HG02798 (cell line): Measurements from ENCODE around the gene ASIC2.

Experiments
- ATAC-seq: cut with Tn5 transposase; IDR thresholded peaks from one replicate; pipeline ENCODE4 v1.9.1; 2021; ENCODE audit warnings: mild to moderate bottlenecking; ENCODE audit not compliant: unreplicated experiment, poor library complexity

Gene ASIC2

GRCh38 chr17:33209671-33210070, 83.4 kb downstream of the ASIC2 start:
- no peak for ATAC-seq

GRCh38 chr17:33207231-33207630, 85.9 kb downstream of the ASIC2 start:
- no peak for ATAC-seq

- ATAC-seq: no peak
Observed at GRCh38 chr17:33205552-33205951, 87.5 kb downstream of the ASIC2 start.

GRCh38 chr17:33204701-33205100, 88.4 kb downstream of the ASIC2 start:
- ATAC-seq: no peak

GRCh38 chr17:33204156-33204555, 88.9 kb downstream of the ASIC2 start:
- no peak for ATAC-seq

- ATAC-seq: no peak
Observed at GRCh38 chr17:33202796-33203495, 90.1 kb downstream of the ASIC2 start.

- ATAC-seq: no peak
Observed at GRCh38 chr17:33202021-33202420, 91.1 kb downstream of the ASIC2 start.

- ATAC-seq: no peak
Observed at GRCh38 chr17:33201283-33201682, 91.8 kb downstream of the ASIC2 start.

- no peak for ATAC-seq
Observed at GRCh38 chr17:33200587-33200986, 92.5 kb downstream of the ASIC2 start.

GRCh38 chr17:33199571-33200510, 93.3 kb downstream of the ASIC2 start:
- ATAC-seq: no peak

- no peak for ATAC-seq
Observed at GRCh38 chr17:33198954-33199353, 94.1 kb downstream of the ASIC2 start.

- no peak for ATAC-seq
Observed at GRCh38 chr17:33197342-33197741, 95.8 kb downstream of the ASIC2 start.

GRCh38 chr17:33196883-33197282, 96.2 kb downstream of the ASIC2 start:
- ATAC-seq: no peak

- ATAC-seq: no peak
Observed at GRCh38 chr17:33192951-33193911, 99.9 kb downstream of the ASIC2 start.

- no peak for ATAC-seq
Observed at GRCh38 chr17:33183487-33184026, 109.5 kb downstream of the ASIC2 start.

- ATAC-seq: no peak
Observed at GRCh38 chr17:33179151-33179550, 113.9 kb downstream of the ASIC2 start.

- no peak for ATAC-seq
Observed at GRCh38 chr17:33178681-33179080, 114.4 kb downstream of the ASIC2 start.

GRCh38 chr17:33175562-33175961, 117.5 kb downstream of the ASIC2 start:
- ATAC-seq: no peak

GRCh38 chr17:33171931-33172330, 121.2 kb downstream of the ASIC2 start:
- ATAC-seq: no peak
